ENCODE data around the gene KCNQ4. TPM values are rescaled to one million over a fixed set of nuclear protein-coding genes. Genes with fewer than 3 reads are reported as not detected.

The KCNQ4 gene
- total and polyA plus RNA-seq, 10 of the 15 experiments (the other 5 are each of a cell fraction or from before 2014, with no cell fraction given), result 0.04 to 0.18 (median 0.08) TPM; not detected in 2

DNA sequence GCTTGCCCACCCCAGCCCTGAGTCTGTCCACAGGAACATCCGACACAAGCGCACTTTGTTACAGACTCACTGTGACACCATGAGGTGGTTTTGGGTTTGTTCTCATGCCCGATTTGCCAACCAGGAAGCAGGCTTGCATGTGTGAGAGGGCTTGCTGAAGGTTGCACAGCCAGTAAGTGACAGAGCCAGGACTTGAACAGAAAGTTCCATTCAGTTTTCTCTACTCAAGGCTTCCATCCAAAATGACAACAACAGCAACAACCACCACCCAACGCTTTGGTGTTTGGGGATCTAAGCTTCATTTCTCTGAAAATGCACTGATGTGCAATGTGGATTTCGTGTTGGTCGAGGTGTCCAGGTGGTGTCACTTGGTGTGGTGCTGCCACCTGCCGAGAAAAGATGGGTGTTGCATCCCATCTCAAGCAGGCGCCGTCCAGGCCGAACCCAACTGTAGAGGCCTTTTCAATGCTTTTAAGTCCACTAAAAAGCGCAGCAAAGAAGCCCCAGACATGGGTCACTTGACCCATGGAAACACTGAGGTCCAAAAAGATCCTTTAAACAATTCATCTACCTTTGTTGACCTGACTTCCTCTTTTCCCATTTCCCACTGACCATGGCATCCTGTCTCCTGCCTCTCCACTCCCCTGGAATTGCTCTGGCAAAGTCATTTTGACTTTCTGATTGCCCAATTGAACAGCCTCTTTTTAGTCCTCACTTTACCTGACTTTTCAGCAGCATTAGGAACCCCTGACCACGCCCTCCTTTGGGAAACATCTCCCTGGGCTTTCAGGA, 66.4 kb downstream of the KCNQ4 start:
- Histone ChIP-seq H3K9me3 (replicated peaks; ENCODE audit: control insufficient read depth, insufficient read depth, low read length) (no peaks in the 10 kb centered on the region), H3K9ac (ENCODE audit: control insufficient read depth, insufficient read depth, low read length) (no peak overlapping the region), H3K36me3 (ENCODE audit: control insufficient read depth in 2 of 2, insufficient read depth in 2 of 2, low read length in 1 of 2) (no peaks in the 10 kb centered on the region), H4K20me1 (ENCODE audit: control insufficient read depth, insufficient read depth) (no peaks in the 10 kb centered on the region), H3K4me1 (ENCODE audit: control insufficient read depth, insufficient read depth, low read length) (peaks cover 12% of the 10 kb centered on the region), H3K4me3 (no peak overlapping the region), H3K4me2 (ENCODE audit: control insufficient read depth, insufficient read depth) (0 out of 2 replicates have a peak overlapping the region, but pooled peaks have one; percentile 23), H3K27ac (ENCODE audit: control insufficient read depth, insufficient read depth) (no peak overlapping the region), H3K27me3 (replicated peaks in 1 of 2; ENCODE audit: control insufficient read depth in 2 of 2, insufficient read depth in 2 of 2, low read length in 1 of 2) (no peaks in the 10 kb centered on the region; a peak in 1 of 4 replicates), H3K79me2 (ENCODE audit: control insufficient read depth, insufficient read depth, low read length) (no peaks in the 10 kb centered on the region), H2AFZ (ENCODE audit: control insufficient read depth, low read depth, low read length) (peak overlapping the region; percentile 85)
- WGBS (ENCODE audit: insufficient coverage, insufficient replicate concordance, low lambda C conversion rate, missing lambda C conversion rate), result 4% methylated on average over 12 of the region's 12 CpGs
- DNase-seq (ENCODE audit: low read depth, low spot score) (peak; percentile 62), ATAC-seq (peak; percentile 92), FAIRE-seq (peak; percentile 35)
- ChIA-PET RAD21 (ENCODE audit: unreplicated experiment) (interaction anchor here (1.0 to 5.9 kb wide), 8 partner anchors 12 to 181 kb away, joined by 3 to 86 read pairs (median 5); partner anchors contain the start of gene CITED4), POLR2A (interaction anchor here (0.6 kb wide), 1 partner anchor 362 kb away, joined by 3 read pairs; no protein-coding TSS in a partner anchor), CTCF (interaction anchor here (0.5 to 11.6 kb wide), 38 partner anchors 9 to 577 kb away, joined by 3 to 254 read pairs (median 5); partner anchors contain the start of genes CITED4 and ZNF684), SMC1A (ENCODE audit: uncharacterized antibody, unreplicated experiment) (interaction anchor here (0.6 to 17.4 kb wide), 19 partner anchors 9 to 428 kb away, joined by 3 to 197 read pairs (median 4); no protein-coding TSS in a partner anchor)
- in situ Hi-C loops (cut with MboI), result loop anchor here (5.0 kb wide), 2 partner anchors 102 to 238 kb away; no protein-coding TSS in a partner anchor
- no TSS peak for BruUV-seq (replicated peaks)
- intact Hi-C loops (cut with micrococcal nuclease; ENCODE audit: unreplicated experiment), result loop anchor here (1.0 to 5.0 kb wide), 6 partner anchors 76 to 317 kb away; partner anchors contain the start of gene RIMS3
- TF ChIP-seq, protein P1, sequence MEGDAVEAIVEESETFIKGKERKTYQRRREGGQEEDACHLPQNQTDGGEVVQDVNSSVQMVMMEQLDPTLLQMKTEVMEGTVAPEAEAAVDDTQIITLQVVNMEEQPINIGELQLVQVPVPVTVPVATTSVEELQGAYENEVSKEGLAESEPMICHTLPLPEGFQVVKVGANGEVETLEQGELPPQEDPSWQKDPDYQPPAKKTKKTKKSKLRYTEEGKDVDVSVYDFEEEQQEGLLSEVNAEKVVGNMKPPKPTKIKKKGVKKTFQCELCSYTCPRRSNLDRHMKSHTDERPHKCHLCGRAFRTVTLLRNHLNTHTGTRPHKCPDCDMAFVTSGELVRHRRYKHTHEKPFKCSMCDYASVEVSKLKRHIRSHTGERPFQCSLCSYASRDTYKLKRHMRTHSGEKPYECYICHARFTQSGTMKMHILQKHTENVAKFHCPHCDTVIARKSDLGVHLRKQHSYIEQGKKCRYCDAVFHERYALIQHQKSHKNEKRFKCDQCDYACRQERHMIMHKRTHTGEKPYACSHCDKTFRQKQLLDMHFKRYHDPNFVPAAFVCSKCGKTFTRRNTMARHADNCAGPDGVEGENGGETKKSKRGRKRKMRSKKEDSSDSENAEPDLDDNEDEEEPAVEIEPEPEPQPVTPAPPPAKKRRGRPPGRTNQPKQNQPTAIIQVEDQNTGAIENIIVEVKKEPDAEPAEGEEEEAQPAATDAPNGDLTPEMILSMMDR (IDR thresholded peaks at IDR 0.05 in 2 of 3, conservative IDR thresholded peaks at IDR 0.05 in 1 of 3; ENCODE audit: control insufficient read depth in 2 of 3, extremely low read depth in 1 of 3, insufficient read depth in 1 of 3, low read depth in 3 of 3, low read length in 3 of 3), result peak; percentile 82 to 94 (median 86)
- TF ChIP-seq CREB1 (IDR thresholded peaks at IDR 0.05; ENCODE audit: low read depth) (no peak), ZNF274 (IDR thresholded peaks at IDR 0.05; ENCODE audit: insufficient read depth, insufficient read length) (no peak), PAX8 (IDR thresholded peaks at IDR 0.05) (no peak), ASH2L (IDR thresholded peaks at IDR 0.05; ENCODE audit: borderline replicate concordance, low read depth) (no peak), STAT1 (conservative IDR thresholded peaks at IDR 0.05) (peak; percentile 63), ETV6 (conservative IDR thresholded peaks at IDR 0.05 in 1 of 2, IDR thresholded peaks at IDR 0.05 in 1 of 2; ENCODE audit: borderline replicate concordance in 1 of 2, low read depth in 1 of 2) (no peak), EGR1 (IDR thresholded peaks at IDR 0.05; ENCODE audit: borderline replicate concordance in 1 of 2, low read depth in 2 of 2, low read length in 2 of 2) (no peak), MTA2 (IDR thresholded peaks at IDR 0.05; ENCODE audit: low read depth) (no peak), RBBP5 (conservative IDR thresholded peaks at IDR 0.05) (no peak), RELA (IDR thresholded peaks at IDR 0.05; ENCODE audit: borderline replicate concordance, partially characterized antibody) (peak; percentile 69), WRNIP1 (IDR thresholded peaks at IDR 0.05; ENCODE audit: borderline replicate concordance, low read depth, low read length) (peak; percentile 83; the same call in 1 of the 2 replicates), IRF4 (IDR thresholded peaks at IDR 0.05; ENCODE audit: low read depth, low read length) (0 out of 2 replicates have a peak, but pooled peaks have one; percentile 53), ZNF24 (IDR thresholded peaks at IDR 0.05) (no peak), SPI1 (IDR thresholded peaks at IDR 0.05; ENCODE audit: borderline replicate concordance, insufficient read depth, low read depth, low read length) (peak; percentile 36; the same call in 1 of the 2 replicates), POU2F2 (IDR thresholded peaks at IDR 0.05; ENCODE audit: borderline replicate concordance, low read depth, low read length) (0 out of 3 replicates have a peak, but pooled peaks have one; percentile 55), KDM1A (IDR thresholded peaks at IDR 0.05; ENCODE audit: borderline replicate concordance) (no peak), SRF (IDR thresholded peaks at IDR 0.05; ENCODE audit: low read depth in 2 of 2, low read length in 2 of 2) (no peak), SP1 (IDR thresholded peaks at IDR 0.05; ENCODE audit: low read depth, low read length) (no peak), ZNF622 (IDR thresholded peaks at IDR 0.05) (no peak), TCF3 (IDR thresholded peaks at IDR 0.05; ENCODE audit: borderline replicate concordance, insufficient read depth, low read depth, low read length) (peak; percentile 36; the same call in 1 of the 2 replicates)
- TF ChIP-seq, protein P2, sequence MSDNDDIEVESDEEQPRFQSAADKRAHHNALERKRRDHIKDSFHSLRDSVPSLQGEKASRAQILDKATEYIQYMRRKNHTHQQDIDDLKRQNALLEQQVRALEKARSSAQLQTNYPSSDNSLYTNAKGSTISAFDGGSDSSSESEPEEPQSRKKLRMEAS (IDR thresholded peaks at IDR 0.05; ENCODE audit: low read depth, low read length), result no peak

Measured in GM12878 (cell line).